GM04503 (cell line): ENCODE results near the gene NIP7.
"Not testable (repeated sequence)": the region's sequence is repeated elsewhere in the genome, so short reads cannot be mapped to it uniquely, and the experiment has no call there.

Experiments used
- DNase-seq: peaks from one replicate; pipeline ENCODE4 v3.0.0-alpha.2; 2012; ENCODE audit warnings: low read depth

NIP7 gene

DNA sequence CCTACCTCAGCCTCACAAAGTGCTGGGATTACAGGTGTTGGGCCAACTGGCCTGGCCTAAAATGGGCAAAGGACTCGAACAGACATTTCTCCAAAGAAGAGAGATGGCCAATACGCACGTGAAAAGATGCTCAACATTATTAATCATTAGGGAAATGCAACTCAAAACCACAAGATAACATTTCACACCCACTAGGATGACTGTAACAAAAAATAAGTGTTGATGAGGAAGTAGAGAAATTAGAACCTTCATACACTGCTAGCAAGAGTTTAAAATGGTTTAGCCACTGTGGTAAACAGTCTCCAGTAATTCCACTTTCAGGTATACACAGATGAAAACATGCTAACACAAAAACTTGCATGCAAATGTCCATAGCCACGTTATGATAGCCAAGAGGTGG, 6.4 kb downstream of the NIP7 start:
- DNase-seq = no peak

DNA sequence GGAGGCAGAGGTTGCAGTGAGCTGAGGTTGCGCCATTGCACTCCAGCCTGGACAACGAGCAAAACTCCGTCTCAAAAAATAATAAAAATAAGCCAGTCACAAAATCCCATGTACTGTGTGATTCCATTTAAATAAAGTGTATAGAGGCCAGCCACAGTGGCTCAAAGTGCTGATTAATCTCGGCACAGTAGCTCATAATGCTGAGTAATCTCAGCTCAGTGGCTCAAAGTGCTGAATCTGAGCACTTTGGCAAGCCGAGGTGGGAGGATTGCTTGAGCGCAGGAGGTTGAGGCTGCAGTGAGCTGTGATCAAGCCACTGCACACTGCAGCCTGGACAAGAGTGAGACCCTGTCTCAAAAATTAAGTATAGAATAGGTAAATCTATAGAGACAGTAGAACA, 7.1 kb downstream of the NIP7 start:
- DNase-seq = no peak

DNA sequence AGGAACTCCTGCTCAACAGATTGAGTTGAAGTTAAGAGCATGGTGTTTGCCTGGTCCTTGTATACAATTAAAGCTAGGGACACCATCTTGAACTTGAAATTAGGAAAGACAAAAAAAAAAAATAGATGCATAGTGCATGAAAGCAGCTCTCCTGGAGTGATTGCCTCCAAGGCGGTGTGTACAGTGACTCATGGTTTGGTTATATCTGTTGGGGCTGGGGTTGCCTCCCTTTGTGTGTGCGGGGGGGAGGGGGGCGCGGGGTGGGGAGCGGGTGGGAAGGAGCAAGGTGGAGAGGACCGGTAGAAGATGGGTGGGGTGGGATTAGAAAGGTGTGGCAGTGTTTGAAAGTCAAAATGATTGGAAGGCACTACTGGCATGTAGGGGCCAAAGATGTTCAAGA, 8.7 kb downstream of the NIP7 start:
- DNase-seq = no peak

DNA sequence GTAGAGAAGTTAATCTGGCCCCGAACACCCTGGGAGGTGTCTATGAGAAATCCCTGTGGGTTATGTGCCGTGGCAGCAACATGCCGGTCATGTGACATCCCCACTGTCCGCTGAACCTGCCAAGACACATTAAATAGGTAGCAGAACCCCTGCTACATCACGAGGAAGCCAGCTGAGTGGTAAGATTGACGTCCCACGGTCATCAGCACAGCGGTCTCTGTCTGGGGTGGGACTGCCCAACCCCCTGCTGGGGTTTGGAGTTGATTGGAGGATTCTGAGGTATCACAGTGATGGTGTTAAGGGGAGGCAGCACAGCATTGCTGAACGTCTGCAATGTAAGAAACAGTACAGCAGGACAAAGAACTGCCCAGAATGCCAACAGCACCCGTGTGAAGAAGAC, 10.0 kb downstream of the NIP7 start:
- no peak for DNase-seq

DNA sequence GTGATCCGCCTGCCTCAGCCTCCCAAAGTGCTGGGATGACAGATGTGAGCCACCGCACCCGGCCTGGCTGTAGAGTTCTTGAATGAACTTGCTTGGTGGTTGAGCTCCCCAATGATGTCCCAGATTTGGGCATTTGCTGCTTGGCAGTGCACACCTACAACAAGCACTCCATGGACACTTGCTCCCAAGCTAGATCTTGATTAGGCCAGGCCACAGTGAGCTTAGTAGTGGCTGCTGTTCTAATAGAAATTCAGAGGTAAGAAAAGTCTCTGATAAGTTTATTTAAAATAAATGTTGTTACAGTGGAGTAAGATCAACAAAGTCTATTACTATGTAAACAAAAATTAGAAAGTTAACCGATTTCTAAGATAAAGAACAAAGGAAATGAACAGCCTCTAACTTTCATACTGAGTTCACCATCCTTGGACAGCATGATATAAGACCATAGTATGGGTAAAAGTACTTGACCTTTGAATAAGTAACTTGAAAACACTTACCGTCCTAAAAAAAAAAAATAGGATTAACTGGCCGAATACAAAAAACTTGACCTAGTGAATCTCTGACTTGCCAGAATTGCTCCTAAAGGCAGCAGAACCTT, 11.1 kb downstream of the NIP7 start:
- DNase-seq = no peak

DNA sequence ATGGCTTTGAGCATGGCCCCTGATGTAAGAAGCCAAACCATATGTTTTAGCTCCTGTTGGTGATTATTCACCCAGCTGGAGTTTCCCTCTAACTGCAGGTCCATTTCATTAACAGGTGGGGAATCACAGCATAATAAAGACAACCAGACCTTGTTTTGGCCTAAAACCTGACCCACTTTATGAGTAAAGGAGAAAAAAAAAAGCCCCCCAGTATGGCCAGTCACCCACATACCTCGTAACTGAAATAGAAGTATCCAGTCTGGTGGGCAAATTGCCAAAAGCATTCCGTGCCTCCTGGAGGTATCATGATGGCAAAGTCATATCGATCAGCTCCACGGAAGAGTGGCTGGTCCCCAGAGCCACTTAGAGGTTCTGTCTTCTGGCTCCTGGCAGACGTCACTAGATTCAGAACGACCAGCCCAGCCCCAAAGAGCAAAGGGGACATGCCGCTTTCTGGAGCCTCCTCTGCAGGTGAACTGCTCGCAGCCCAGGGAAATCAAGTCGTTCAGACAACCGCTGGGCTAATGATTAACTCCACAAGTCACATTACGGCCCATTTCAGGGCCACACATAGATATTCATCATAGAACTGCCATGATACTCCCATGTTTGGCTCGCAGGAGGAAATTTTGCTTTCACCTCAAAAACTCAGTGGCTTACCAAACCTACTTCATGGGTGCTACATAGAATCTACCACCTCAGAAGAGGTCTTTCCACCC, 11.9 kb downstream of the NIP7 start, which contains the start of gene TMED6:
Gene TMED6, minus strand, starts transcription at position 478 of the 719 bp plus-strand sequence. Its CDS starts 33 bp downstream, at position 445.
- DNase-seq = no peak

DNA sequence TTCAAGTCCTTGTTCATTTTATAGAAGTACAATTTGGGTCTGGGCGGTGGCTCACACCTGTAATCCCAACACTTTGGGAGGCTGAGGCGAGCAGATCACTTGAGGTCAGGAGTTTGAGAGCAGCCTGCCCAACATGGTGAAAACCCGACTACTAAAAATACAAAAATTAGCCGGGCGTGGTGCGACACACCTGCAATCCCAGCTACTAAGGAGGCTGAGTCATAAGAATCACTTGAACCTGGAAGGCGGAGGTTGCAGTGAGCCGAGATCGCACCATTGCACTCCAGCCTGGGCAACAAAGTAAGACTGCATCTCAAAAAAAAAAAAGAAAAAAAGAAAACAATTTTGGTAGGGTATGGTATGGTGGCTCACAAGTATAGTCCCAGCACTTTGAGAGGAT, 20.5 kb downstream of the NIP7 start:
- not testable (repeated sequence) for DNase-seq

DNA sequence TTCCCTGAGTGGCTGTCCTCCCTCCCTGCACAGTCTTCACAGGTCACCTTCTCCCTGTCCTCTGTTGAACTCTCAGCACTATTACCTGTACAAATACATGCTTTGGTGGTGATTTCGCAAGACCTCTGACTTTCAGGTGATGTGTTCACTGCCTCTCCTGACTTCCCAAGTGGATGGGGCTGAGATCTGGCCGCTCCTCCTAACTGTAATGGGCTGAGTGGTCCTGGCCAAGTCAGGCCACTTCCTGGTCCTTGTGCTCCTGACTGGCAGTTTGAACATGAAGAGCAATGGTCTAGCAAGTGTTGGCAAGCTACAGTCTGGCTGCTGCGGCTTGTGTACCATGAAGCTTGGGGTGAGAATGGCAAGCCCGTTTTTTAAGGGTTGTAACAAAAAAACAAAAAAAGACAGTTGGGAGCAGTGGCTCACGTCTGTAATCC, 23.7 kb downstream of the NIP7 start:
- DNase-seq = no peak

DNA sequence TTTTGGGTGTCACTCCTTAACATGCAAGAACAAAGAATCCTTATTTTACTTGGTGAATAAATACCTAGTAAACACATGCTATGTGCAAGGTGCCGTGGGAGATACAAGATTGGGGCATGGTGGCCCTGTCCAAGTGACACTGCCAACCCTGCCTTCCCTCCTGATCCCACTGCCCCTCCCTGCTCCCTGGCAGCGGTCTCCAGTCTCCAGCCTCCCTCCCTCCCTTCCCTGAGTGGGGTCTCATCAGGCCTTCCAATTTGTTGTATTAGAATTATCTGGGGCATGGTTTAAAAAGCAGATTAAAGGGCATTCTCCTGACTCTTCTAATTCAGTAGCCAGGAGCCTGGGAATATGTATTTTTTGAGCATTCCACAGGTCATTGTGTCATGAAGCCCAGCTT, 24.5 kb downstream of the NIP7 start:
- no peak for DNase-seq

DNA sequence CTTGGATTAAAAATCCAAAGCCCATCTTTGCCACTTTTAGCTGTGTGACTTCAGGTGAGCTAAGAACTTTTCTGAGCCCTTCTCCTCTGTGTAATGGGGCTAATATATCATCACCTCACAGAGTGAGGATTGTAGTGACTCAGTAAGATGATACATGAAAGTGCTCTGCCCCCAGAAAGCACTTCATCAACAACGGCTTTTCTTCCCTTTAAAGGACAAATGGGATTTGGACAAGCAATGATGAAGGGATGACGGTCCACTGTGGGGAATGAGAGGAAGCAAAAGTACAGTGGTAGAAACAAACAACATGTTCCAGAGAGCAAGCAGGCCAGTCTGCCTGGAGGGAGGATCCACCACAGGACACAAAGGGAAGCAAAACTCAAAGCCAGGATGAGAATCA, 26.3 kb downstream of the NIP7 start:
- DNase-seq = no peak

DNA sequence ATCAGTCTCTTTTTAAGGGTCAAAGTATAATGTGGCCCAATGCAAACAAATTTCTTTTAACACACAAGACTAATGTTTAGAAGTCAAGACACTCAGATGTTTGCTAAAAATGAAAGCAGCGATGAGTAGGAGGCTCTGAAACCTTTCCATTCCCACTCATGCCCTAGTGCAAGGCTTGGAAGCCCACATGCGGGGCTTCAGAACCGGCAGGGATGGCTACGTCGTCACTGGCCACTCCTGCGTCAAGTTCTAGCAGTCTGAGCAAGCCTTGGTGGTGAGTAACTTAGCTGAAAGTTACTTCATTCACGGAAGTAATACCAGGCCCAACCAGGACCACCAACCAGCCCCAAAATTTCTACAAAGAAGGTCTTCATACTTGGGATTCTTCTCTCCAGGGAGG, 26.9 kb downstream of the NIP7 start:
- no peak for DNase-seq

DNA sequence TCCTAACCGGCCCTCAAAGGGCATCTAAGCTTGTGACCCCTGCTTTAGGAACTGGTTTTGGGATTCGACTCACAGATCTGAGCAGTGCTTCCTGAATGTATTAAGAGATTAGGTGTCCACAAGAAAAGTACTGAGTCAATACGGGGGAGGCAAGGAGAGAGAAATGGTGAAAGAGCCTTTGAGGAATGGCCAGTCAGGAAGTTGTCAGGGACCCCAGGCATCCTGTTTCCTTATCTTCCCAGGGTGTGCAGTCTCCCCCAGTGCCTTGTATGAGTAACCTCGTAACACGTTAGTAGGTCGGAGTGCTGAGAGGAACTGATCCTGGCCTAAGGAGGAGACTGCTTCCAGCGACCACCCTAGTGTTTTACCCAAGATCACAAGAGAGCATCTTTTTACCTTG, 28.4 kb downstream of the NIP7 start:
- no peak for DNase-seq

DNA sequence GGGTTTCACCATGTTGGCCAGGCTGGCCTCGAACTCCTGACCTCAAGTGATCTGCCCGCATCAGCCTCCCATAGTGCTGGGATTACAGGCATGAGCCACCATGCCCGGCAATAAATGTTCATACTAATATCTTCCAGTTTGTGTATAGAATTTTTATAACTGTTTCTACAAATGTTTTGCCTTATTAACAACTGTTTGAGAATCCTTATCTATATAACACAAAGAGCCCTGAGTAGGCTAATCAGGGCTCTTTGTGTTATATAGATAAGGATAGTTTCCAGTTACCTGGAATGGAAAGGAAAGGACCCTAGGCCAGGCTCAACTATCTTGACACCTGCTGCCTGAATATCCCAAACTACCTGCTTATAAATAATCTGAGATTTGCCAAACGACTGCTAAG, 29.3 kb downstream of the NIP7 start:
- no peak for DNase-seq

DNA sequence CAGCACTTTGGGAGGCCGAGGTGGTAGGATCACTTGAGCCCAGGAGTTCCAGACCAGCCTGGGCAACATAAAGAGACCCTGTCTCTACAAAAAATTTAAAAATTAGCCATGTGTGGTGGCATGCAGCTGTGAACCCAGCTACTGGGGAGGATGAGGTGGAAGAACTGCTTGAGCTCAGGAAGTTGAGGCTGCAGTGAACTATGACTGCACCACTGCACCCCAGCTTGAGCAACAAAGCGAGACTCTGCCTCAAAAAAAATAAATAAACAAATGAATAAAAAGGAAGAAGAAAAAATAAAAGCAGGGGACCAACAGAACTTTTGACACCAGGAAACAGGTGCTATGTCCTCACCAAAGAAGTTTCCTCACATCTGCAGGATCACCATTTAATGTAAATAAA, 32.0 kb downstream of the NIP7 start:
- DNase-seq = no peak

DNA sequence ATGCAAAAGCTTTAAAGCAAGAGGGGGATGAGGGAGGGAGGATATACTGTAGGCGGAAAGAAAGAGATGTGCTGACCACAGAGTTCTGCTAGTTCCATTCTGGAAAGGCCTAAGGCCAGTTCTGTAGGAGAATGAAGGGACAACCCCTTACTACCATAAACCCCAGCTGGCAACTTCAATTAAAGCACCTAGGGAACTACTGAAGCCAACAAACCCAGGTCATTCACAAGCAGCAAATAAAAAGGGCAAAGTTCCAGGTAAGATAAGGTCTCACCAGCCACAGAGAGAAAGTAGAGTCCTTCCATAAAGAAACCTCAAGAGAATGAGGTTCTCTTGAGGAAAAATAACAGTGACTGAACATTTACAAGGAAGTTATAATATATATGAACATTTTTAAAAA, 33.4 kb downstream of the NIP7 start:
- DNase-seq = no peak

DNA sequence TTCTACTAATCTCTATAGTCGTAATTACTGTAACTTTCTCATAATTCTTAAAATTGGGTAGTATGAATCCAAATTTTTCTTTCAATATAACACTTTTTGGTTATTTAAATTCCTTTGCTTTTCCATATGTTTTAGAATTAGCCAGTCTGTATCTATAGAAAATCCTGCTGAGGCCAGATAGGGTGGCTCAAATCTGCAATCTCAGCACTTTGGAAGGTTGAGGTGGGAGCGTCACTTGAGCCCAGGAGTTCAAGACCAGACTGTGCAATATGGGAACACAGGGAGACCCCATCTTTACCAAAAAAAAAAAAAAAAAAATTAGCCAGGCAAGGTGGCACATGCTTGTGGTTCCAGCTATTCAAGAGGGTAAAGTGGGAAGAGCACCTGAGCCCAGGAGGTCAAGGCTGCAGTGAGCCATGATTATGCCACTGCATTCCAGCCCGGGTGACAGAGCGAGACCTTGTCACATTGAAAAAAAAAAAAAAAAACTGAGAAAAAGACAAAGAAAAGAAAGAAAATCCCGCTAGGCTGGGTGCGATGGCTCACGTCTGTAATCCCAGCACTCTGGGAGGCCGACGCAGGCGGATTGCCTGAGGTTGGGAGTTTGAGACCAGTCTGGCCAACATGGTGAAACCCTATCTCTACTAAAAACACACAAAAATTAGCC, 37.0 kb downstream of the NIP7 start:
- no peak for DNase-seq

DNA sequence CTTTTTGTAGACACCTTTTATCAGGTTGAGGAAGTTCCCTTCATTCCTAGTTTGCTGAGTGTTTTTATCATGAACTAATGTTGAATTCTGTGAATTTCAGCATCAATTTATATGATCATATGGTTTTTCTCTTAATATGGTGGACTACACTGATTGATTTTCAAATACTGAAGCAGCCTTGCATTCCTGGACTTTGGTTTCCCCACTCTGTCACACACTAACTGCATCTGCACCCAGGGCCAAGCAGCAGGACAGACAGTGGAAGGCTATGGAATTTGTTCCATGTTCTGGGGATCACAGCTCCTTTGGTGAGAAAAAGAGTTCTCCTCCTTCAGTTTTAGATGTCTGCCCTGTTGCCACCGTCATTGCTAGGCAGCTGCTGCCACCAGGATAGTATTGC, 38.5 kb downstream of the NIP7 start:
- DNase-seq = no peak

DNA sequence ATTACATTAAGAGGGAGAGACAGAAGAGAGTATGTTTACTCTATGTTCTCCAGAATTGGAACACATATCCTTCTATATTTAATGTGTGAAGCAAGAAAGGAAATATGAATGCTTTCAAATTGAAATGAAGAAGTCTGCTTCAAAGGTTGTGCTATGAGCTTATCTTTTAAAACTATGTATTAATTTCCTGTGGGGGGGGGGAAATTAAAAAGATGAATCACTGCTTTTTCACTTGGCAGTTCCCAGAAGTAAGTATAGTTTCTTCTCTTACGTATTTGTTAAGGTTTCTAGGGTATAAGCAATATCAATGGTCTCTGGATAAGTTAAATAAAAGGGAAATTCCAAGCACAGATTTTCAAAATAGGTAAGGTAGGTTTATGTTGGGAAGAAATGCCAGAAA, 39.2 kb downstream of the NIP7 start:
- DNase-seq = no peak

DNA sequence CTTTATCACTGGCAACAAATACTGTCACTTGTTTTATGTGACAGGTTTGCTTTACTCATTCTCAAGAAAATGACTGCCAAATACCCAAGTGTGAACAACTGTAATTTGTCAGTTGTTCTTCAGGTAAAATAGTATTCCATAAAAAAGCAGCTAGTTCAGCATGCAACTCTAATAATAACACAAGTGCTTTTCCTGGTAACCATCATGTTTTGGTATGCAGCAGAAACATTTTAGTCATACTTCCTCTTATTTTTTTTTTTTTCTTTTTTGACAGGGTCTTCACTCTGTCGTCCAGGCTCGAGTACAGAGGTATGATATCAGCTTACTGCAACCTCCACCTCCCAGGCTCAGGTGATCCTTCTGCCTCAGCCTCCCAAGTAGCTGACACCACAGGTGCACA, 41.7 kb downstream of the NIP7 start:
- DNase-seq = no peak

DNA sequence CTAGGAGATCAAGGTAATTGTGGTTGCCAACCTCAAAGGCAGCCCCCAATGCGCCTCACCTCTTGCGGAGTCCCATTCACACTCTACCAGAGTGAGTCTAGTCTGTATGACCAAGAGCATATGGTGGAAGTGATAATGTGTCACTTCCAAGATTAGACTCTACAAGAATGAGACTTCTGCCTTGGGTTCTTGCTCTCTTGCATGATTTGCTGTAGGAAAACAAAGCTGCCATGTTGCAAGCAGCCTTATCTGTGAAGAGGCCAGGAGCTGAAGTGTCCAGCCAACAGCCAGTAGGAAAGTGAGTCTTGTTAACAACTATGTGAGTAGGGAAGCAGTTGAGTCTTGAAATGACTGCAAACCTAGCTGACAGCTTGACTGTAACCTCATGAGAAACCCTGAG, 42.8 kb downstream of the NIP7 start:
- no peak for DNase-seq

DNA sequence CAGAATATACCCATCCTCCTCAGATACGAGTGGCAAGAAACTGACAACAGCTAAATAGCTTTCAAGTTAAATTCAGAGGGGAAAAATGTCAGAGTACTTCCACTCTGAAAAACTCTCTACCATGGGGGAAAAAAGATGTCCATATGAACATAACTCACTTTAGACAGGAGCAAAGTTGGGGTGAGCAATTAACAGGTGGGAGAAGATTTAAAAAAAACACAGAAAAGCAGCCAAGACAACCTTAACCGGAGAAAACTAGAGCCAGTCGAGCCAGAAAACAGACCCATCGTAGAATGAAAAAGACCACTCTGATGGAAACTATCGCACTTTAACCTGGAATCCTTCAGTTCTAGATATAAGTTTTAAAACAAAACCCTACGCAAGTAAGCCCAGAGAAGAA, 45.4 kb downstream of the NIP7 start:
- DNase-seq = no peak

DNA sequence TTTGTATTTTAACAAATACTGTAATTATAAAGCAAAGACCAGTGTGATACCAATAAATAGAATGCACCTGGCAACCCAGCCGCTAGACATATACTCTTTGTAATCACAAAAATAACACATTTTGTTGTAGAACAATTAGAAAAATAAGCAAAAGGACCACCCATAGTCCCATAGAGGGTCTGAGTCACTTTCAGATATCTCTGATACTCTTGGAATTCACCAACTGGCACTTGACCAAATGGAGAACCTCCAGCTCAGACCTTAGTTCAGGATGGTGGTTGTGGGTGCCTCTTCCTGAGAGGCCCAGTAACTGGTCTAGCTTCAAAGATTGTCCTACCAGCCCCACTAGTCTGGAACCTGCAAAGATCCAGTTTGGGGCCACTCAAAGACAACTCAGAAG, 47.0 kb downstream of the NIP7 start:
- DNase-seq = no peak
